Endodermal cell (in vitro differentiated cells): ENCODE measurements around the gene SLC24A3. TPM values are rescaled to one million over a fixed set of nuclear protein-coding genes. Genes with fewer than 3 reads are reported as not detected.

Source experiments
- DNase-seq: peaks from one replicate; pipeline ENCODE4 v3.0.0-alpha.2; 2017
- H3K27ac ChIP-seq: 2 replicates; pipeline ENCODE4 v1.5.1; 2013; ENCODE audit warnings: mild to moderate bottlenecking, low read depth, low read length, moderate library complexity
- H3K27me3 ChIP-seq: 2 replicates; pipeline ENCODE4 v1.6.1; 2013; ENCODE audit warnings: mild to moderate bottlenecking, low read length, moderate library complexity; ENCODE audit not compliant: insufficient read depth, control insufficient read depth, poor library complexity, severe bottlenecking
- H3K36me3 ChIP-seq: 2 replicates; pipeline ENCODE4 v1.7.0; 2013; ENCODE audit warnings: mild to moderate bottlenecking, low read length, moderate library complexity; ENCODE audit not compliant: control insufficient read depth, insufficient read depth
- H3K4me1 ChIP-seq: one replicate; pipeline ENCODE4 v1.7.0; 2013; ENCODE audit warnings: low read length; ENCODE audit not compliant: control insufficient read depth, insufficient read depth
- H3K4me3 ChIP-seq: 2 replicates; pipeline ENCODE4 v1.5.1; 2013; ENCODE audit warnings: mild to moderate bottlenecking, low read length, moderate library complexity
- H3K9ac ChIP-seq: 2 replicates; pipeline ENCODE4 v1.6.1; 2013; ENCODE audit warnings: mild to moderate bottlenecking, low read length, moderate library complexity; ENCODE audit not compliant: poor library complexity, severe bottlenecking; ENCODE audit errors: extremely low read depth
- H3K9me3 ChIP-seq: 2 replicates; pipeline ENCODE4 v1.6.1; 2013; ENCODE audit warnings: mild to moderate bottlenecking, low read length, moderate library complexity; ENCODE audit not compliant: control insufficient read depth
- H3K27ac Mint-ChIP-seq: 2 replicates; pipeline ENCODE4 v1.8.0; 2020; ENCODE audit warnings: mixed read lengths
- H3K27me3 Mint-ChIP-seq: 2 replicates; pipeline ENCODE4 v1.8.0; 2021; ENCODE audit warnings: mild to moderate bottlenecking, mixed read lengths; ENCODE audit not compliant: insufficient read depth
- H3K36me3 Mint-ChIP-seq: 2 replicates; pipeline ENCODE4 v1.8.0; 2020; ENCODE audit warnings: low read depth, mixed read lengths
- H3K4me1 Mint-ChIP-seq: 2 replicates; pipeline ENCODE4 v1.8.0; 2020; ENCODE audit warnings: mixed read lengths
- H3K4me3 Mint-ChIP-seq: 2 replicates; pipeline ENCODE4 v1.8.0; 2020; ENCODE audit warnings: mild to moderate bottlenecking, moderate library complexity, mixed read lengths
- H3K9me3 Mint-ChIP-seq: 2 replicates; pipeline ENCODE4 v1.8.0; 2020; ENCODE audit warnings: mild to moderate bottlenecking, mixed read lengths
- WGBS, 2 experiments: methylation state at CpG; one replicate each; pipeline versions ENCODE4 v1.1.5 to v1.1.7; 2013; ENCODE audit warnings: missing lambda C conversion rate in 2 of 2, mixed read lengths in 1 of 2; ENCODE audit not compliant: insufficient coverage in 1 of 2, insufficient read length in 1 of 2; 5-methylcytosine and 5-hydroxymethylcytosine counted together
- total RNA-seq, 2 donors: library from RNA; stranded (reverse); fragmentation: NEBNext Ultra II Directional in 1 of 2; extraction: Animal tissue kit (Norgen Biotek cat#: 25700) in 1 of 2; gene quantifications; 2 replicates in 1 of 2; 3 replicates in 1 of 2; pipeline ENCODE4 v1.2.1, GENCODE V29; 2021
- TF ChIP-seq, protein P1 (sequence below): fragments of 200-600 bp; sonication (generic); conservative IDR thresholded peaks from 2 replicates; pipeline ENCODE4 v1.5.0; 2021; ENCODE audit warnings: antibody characterized with exemption, mild to moderate bottlenecking

Gene SLC24A3
- total RNA-seq, 2 donors from 2014 or later, result 1.5 to 1.8 TPM

DNA sequence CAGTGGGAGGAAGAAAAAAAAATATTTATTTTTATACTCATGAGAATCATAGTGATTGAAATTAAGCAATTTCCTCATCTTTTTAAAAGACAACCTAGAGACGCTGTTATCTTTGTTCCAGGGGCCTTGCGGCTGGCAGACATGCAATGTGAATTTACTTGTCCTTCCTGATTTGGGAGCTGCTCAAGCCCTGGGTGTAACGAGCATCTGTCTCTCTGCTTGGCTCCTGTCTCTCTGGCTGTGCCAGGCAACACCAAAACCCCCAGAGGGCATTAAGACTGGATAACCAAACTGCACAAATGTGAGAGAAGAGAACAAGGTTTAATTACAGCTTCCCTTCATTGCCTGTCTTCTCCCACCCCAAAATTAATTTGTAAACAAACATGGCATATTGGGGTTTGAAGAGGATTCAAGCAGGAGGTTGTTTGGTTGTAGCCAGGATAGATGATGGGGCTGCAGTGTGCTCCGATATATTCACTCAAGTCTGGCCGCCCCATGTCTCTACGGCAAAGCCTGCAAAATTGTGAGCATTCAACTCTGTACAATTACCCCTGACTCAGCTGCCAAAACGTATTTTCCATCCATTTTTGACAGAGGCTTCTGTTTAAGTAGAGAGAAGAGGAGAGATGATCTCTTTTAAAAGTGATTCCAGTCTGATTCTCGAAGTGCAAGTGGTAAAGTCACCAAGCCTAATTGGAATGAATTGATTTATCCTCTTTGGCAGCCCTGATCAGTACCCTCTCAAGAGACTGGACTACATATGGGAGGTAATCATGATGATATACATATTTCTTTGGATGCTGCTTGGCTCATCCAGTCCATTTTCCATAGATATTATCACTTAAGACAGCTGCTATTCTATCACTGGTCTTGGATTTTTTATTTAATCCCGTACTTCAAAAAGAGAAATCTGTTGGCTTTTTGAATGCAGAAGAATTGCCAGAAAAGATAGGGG is 170.2 kb downstream of the SLC24A3 start:
- no peaks in the 10 kb centered on the region for H3K36me3 Mint-ChIP-seq
- no peaks in the 10 kb centered on the region for H3K4me1 ChIP-seq
- DNase-seq, result no peak
- no peak overlapping the region for H3K27ac ChIP-seq
- no peak overlapping the region for H3K27ac Mint-ChIP-seq
- no peak overlapping the region for H3K4me3 ChIP-seq
- no peaks in the 10 kb centered on the region for H3K9me3 ChIP-seq
- 90 to 97% methylated on average over 4 to 9 of the region's 9 CpGs for WGBS, 2 experiments
- no peak overlapping the region for H3K4me3 Mint-ChIP-seq
- no peaks in the 10 kb centered on the region for H3K27me3 ChIP-seq
- H3K9ac ChIP-seq, result no peak overlapping the region
- no peaks in the 10 kb centered on the region for H3K9me3 Mint-ChIP-seq
- H3K27me3 Mint-ChIP-seq, result no peaks in the 10 kb centered on the region
- TF ChIP-seq, protein P1, sequence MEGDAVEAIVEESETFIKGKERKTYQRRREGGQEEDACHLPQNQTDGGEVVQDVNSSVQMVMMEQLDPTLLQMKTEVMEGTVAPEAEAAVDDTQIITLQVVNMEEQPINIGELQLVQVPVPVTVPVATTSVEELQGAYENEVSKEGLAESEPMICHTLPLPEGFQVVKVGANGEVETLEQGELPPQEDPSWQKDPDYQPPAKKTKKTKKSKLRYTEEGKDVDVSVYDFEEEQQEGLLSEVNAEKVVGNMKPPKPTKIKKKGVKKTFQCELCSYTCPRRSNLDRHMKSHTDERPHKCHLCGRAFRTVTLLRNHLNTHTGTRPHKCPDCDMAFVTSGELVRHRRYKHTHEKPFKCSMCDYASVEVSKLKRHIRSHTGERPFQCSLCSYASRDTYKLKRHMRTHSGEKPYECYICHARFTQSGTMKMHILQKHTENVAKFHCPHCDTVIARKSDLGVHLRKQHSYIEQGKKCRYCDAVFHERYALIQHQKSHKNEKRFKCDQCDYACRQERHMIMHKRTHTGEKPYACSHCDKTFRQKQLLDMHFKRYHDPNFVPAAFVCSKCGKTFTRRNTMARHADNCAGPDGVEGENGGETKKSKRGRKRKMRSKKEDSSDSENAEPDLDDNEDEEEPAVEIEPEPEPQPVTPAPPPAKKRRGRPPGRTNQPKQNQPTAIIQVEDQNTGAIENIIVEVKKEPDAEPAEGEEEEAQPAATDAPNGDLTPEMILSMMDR, result no peak
- H3K4me1 Mint-ChIP-seq, result no peaks in the 10 kb centered on the region
- H3K36me3 ChIP-seq, result no peaks in the 10 kb centered on the region

DNA sequence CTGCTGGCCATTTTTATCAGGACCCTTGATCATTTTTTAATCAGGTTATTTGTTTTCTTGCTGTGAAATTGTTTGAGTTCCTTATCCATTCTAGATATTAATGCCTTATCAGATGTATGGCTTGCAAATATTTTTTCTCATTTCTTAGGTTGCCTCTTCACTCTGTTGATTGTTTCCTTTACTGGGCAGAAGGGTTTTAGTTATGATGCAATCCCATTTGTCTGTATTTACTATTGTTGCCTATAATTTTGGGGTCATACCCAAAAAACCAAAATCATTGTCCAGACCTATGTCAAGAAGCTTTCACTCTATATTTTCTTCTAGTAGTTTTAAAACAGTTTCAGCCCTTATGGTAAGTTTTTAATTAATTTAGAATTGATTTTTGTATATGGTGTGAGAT is 172.5 kb downstream of the SLC24A3 start:
- Histone ChIP-seq H3K9me3 (peaks cover 8% of the 10 kb centered on the region), H3K27ac (no peak overlapping the region), H3K36me3 (no peaks in the 10 kb centered on the region), H3K4me3 (no peak overlapping the region), H3K4me1 (no peaks in the 10 kb centered on the region), H3K9ac (no peak overlapping the region), H3K27me3 (no peaks in the 10 kb centered on the region)
- no peak for DNase-seq
- no peaks in the 10 kb centered on the region for H3K4me1 Mint-ChIP-seq
- H3K27me3 Mint-ChIP-seq, result no peaks in the 10 kb centered on the region
- TF ChIP-seq, protein P1, result no peak
- H3K36me3 Mint-ChIP-seq, result no peaks in the 10 kb centered on the region
- H3K9me3 Mint-ChIP-seq, result peaks cover 10% of the 10 kb centered on the region
- no peak overlapping the region for H3K4me3 Mint-ChIP-seq
- no peak overlapping the region for H3K27ac Mint-ChIP-seq

DNA sequence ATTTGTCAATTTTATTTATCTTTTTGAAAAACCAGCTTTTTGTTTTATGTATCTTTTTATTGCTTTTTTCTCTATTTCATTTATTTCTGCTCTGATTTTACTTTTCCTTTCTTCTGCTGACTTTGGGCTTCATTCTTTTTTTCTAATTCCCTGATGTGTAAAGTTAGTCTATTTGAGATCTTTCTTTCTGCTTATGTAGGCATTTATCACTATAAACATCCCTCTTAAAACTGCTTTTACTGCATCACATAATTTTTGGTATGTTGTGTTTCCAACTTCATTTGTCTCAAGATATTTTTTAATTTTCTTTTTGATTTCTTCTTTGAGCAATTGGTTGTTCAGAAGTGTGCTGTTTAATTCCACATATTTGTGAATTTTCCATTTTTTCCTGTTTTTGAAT is 174.8 kb downstream of the SLC24A3 start:
- TF ChIP-seq, protein P1, result no peak
- Mint-ChIP-seq H3K36me3 (no peaks in the 10 kb centered on the region), H3K4me3 (no peak overlapping the region), H3K4me1 (no peaks in the 10 kb centered on the region), H3K9me3 (peaks cover 10% of the 10 kb centered on the region), H3K27me3 (no peaks in the 10 kb centered on the region), H3K27ac (no peak overlapping the region)
- DNase-seq, result no peak
- H3K36me3 ChIP-seq, result no peaks in the 10 kb centered on the region
- no peaks in the 10 kb centered on the region for H3K27me3 ChIP-seq
- no peak overlapping the region for H3K4me3 ChIP-seq
- H3K9me3 ChIP-seq, result peaks cover 11% of the 10 kb centered on the region
- no peak overlapping the region for H3K9ac ChIP-seq
- H3K4me1 ChIP-seq, result no peaks in the 10 kb centered on the region
- H3K27ac ChIP-seq, result no peak overlapping the region
